GM23338 (cell line): ENCODE data around the gene NRP1.

Experiments
- CREB1 ChIP-seq: fragments of 250-450 bp; sonication (Bioruptor Pico); IDR thresholded peaks from 2 replicates; pipeline ENCODE4 v1.5.0; 2020; ENCODE audit warnings: low read depth, mild to moderate bottlenecking, moderate library complexity
- CTCF ChIP-seq, 2 experiments: fragments of 200-600 bp in 1 of 2; sonication (generic) in 1 of 2; conservative IDR thresholded peaks; 2 replicates each; pipeline versions ENCODE4 v1.5.1 to v1.6.1; 2016 to 2017; ENCODE audit warnings: antibody characterized with exemption in 2 of 2, low read depth in 2 of 2, mild to moderate bottlenecking in 2 of 2, moderate library complexity in 1 of 2
- ETS1 ChIP-seq: IDR thresholded peaks from 2 replicates; pipeline ENCODE4 v1.6.1; 2016; ENCODE audit warnings: antibody characterized with exemption
- EZH2 ChIP-seq: fragments of 200-600 bp; sonication (generic); IDR thresholded peaks from one replicate; pipeline ENCODE4 v1.8.0; 2017; ENCODE audit warnings: antibody characterized with exemption, mild to moderate bottlenecking, low read depth; ENCODE audit not compliant: unreplicated experiment
- EZH2phosphoT487 ChIP-seq: fragments of 200-600 bp; sonication (generic); IDR thresholded peaks from one replicate; pipeline ENCODE4 v1.8.1; 2018; ENCODE audit warnings: antibody characterized with exemption; ENCODE audit not compliant: unreplicated experiment
- JUNB ChIP-seq: IDR thresholded peaks from one replicate; pipeline ENCODE4 v1.6.1; 2016; ENCODE audit warnings: antibody characterized with exemption; ENCODE audit not compliant: unreplicated experiment
- POLR2AphosphoS5 ChIP-seq: IDR thresholded peaks from 2 replicates; pipeline ENCODE4 v1.6.1; 2016; ENCODE audit warnings: antibody characterized with exemption, low read depth
- REST ChIP-seq: IDR thresholded peaks from one replicate; pipeline ENCODE4 v1.6.1; 2018; ENCODE audit warnings: antibody characterized with exemption; ENCODE audit not compliant: unreplicated experiment
- STAT1 ChIP-seq: IDR thresholded peaks from one replicate; pipeline ENCODE4 v1.6.1; 2016; ENCODE audit warnings: antibody characterized with exemption; ENCODE audit not compliant: unreplicated experiment
- ZNF114 ChIP-seq: fragments of 250-450 bp; sonication (Bioruptor Pico); IDR thresholded peaks from 2 replicates; pipeline ENCODE4 v1.5.0; 2020; ENCODE audit warnings: mild to moderate bottlenecking, moderate library complexity
- ZNF331 ChIP-seq: fragments of 250-450 bp; sonication (Bioruptor Pico); IDR thresholded peaks from 2 replicates; pipeline ENCODE4 v1.5.0; 2020; ENCODE audit warnings: low read depth, mild to moderate bottlenecking, moderate library complexity
- ZNF462 ChIP-seq: fragments of 250-450 bp; sonication (Bioruptor Pico); IDR thresholded peaks from 2 replicates; pipeline ENCODE4 v1.5.0; 2020; ENCODE audit warnings: mild to moderate bottlenecking, moderate library complexity

- TF ChIP-seq CTCF (conservative IDR thresholded peaks at IDR 0.05; ENCODE audit: low read depth in 2 of 2): no peak
- TF ChIP-seq POLR2AphosphoS5: no peak
- no peak for TF ChIP-seq CREB1 (CRISPR knock-in tag)
- TF ChIP-seq JUNB: no peak
- TF ChIP-seq EZH2phosphoT487: no peak
- TF ChIP-seq EZH2: no peak
- TF ChIP-seq ZNF114 (CRISPR knock-in tag): no peak
- TF ChIP-seq REST: no peak
- TF ChIP-seq STAT1: no peak
- TF ChIP-seq ETS1: no peak
- TF ChIP-seq ZNF331: no peak
- TF ChIP-seq ZNF462 (CRISPR knock-in tag): no peak
Measured at GRCh38 chr10:33303988-33304387, 30.5 kb downstream of the NRP1 start.
